A673 (cell line): ENCODE results near the gene LCT.

ENCODE experiments used
- EZH2 ChIP-seq: fragments of 200-600 bp; sonication (generic); IDR thresholded peaks from 2 replicates; pipeline ENCODE4 v1.6.1; 2017; ENCODE audit warnings: borderline replicate concordance, low read depth, mild to moderate bottlenecking, mixed read lengths, antibody characterized with exemption, low read length; ENCODE audit not compliant: poor library complexity, severe bottlenecking
- TF ChIP-seq, protein P1 (sequence below): fragments of 300-800, 200-600 bp; sonication (generic); conservative IDR thresholded peaks from 2 replicates; pipeline ENCODE4 v1.5.1; 2017; ENCODE audit warnings: low read depth, mild to moderate bottlenecking, antibody characterized with exemption, low read length, moderate library complexity, mixed read lengths

DNA sequence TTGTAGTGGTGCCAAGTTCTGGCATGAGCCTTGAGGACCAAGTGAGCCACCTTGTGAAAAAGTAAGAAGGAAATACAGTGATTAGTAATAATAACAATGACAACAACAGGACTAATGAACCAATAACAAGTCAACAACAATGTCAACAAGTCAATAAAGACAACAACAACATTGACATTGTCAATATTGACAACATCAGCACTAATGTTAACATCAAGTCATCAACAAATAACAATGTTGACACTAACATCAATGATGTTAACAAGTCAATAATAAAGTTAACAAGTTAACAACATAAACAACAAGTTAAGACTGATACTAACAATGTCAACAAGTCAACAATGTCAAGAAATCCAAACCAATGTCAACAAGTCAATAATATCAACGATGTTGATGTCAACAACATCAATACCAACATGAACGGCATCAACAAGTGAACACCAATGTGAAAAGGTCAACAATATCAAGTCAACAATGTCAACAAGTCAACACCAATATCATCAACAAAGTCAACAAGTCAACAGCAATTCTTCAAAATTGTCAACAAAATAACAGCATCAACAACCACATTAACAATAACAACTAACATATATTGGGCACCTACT, 24.0 kb downstream of the LCT start:
- TF ChIP-seq EZH2: no peak
- TF ChIP-seq, protein P1, sequence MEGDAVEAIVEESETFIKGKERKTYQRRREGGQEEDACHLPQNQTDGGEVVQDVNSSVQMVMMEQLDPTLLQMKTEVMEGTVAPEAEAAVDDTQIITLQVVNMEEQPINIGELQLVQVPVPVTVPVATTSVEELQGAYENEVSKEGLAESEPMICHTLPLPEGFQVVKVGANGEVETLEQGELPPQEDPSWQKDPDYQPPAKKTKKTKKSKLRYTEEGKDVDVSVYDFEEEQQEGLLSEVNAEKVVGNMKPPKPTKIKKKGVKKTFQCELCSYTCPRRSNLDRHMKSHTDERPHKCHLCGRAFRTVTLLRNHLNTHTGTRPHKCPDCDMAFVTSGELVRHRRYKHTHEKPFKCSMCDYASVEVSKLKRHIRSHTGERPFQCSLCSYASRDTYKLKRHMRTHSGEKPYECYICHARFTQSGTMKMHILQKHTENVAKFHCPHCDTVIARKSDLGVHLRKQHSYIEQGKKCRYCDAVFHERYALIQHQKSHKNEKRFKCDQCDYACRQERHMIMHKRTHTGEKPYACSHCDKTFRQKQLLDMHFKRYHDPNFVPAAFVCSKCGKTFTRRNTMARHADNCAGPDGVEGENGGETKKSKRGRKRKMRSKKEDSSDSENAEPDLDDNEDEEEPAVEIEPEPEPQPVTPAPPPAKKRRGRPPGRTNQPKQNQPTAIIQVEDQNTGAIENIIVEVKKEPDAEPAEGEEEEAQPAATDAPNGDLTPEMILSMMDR: no peak
